ENCODE data around the gene CNTN4. TPM values are rescaled to one million over a fixed set of nuclear protein-coding genes. Genes with fewer than 3 reads are reported as not detected.

The CNTN4 gene
- total RNA-seq, 1 donor from 2014 or later, result 34.3 TPM

DNA sequence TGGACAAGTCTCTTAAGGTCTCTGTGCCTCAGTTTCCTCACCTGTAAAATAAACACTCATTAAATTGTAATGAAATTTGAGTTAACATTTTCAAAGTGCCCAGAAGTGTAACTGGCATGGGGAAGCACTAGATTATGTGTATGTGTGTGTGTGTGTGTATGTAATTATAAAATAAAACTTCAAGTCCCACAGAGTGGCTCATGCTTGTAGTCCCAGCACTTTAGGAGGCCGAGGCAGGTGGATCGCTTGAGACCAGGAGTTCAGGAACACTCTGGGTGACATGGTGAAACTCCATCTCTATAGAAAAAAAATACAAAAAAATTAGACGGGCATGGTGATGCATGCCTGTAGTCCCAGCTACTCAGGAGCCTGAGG, 608.2 kb downstream of the CNTN4 start:
- no peak for DNase-seq

DNA sequence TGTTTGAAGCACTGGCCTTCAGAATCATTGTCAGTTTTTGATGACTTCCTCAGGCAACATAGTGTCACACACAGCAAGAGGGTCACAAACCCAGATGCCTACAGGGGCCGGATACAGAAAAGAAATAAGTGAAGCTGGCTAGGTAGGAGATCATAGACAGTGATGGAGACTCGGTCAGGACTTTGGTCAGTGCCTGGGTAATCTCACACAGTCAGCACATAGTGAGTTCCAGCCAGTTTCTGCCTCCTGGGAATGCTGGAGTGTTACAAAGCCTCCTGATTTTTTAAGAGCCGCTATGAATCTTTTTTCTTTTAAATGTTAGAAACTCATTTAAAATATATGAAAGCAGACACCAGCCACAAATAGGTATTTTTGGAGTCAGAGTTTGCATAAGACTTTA, 612.4 kb downstream of the CNTN4 start:
- DNase-seq, result peak; percentile 15

DNA sequence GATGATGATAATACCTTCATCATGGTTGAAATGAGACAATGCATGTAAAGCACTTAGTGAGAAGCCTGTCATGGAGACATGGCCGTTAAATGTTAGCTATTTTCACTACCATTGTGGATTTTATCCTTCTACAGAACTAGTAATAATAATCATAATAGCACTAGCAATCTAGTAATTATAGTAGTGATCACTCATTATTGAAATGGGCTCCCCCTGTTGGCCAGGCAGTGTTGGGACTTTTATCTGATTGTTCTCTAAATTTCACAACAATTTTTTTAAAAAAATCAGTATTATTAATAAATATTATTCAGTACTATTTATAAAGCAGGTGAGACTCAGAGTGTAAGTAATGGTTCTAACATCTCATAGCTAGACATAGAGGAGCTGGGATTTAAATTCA, 615.3 kb downstream of the CNTN4 start:
- no peak for DNase-seq

DNA sequence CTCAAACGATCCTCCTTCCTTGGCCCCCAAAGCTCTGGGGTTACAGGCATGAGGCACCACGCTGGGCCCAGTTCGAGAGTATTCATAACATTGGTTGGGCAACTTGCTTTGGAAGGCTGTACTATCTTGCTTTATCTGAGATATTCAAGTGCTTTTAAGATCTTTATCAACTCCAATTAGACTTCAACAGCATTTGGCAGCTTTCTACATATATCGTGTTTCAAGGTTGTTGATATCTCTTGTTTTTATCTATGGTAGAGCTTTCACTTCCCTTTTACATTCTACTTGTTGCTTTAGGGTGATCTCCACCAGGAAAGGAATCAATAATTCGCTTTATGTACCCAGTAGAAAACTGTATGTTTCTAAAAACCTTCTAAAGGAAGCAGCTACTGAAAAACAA, 616.2 kb downstream of the CNTN4 start:
- no peak for DNase-seq

DNA sequence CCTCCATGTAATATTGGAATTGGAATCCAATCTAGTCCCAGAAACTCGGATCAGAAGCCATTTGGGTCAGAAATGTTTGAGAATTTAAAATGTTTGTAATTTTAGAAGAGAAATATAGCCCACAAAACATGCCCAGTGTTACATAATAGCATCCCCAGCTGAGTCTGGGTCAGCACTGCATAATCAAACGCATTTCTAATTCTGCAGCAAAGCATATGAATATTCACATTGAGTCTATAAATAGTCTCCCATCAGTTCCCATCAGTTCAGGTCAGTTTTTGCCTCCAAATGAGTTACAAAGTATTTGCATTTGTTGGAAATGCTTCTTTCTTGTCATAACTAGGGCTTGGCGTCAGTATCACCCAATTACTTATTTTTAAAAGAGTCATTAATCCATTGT, 628.4 kb downstream of the CNTN4 start:
- no peak for DNase-seq

DNA sequence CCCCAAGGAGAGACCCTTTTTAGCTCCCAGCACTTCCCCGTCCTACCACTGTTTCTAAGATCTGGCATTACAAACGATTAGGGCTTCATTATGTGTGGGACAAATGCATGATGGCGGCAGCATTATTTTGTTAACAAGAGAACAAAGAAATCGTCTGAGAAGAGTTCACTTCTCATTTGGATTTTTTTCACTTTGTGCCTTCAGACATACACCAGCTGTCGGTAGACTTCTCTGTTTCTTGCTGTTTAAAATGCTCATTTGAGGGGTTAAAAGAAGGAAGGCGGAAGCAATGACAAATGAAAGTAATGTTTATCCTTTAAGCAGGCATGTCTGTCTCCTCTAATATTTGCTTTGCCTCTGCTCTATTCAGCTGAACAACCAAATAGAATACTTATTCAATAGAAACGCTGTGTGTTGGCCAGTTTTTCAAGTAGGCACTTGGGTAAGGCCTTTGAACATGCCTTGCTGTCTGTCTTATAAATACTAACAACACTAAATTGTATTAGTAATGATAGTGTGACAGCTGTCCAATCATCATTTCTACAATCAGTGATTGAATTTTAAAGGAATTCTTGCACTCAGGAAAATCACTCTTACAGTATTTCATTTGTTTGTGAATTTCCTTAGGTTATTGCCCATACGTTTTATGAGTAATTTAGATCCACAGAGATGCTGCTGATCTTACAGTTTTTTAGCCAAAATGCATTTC, 629.1 kb downstream of the CNTN4 start:
- DNase-seq, result peak; percentile 11

DNA sequence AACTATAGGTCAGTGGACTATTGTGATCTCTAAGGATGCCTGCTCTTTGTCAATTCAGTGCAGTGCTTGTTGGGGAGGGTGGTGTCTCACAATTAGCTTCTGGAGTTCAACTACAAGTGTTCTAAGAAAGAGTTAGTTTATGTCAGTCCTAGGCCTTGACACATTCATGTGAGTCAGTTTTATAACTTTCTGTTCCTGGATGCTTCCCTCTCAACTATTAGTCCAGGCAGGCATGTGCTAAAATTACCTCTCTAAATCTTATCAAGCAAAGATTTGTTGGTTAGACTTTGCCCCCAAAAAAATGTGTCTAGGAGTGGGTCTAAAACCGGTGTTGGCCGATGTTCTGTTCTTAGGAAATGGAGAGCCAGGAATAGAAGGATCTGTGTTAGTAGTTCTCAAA, 633.2 kb downstream of the CNTN4 start:
- no peak for DNase-seq

DNA sequence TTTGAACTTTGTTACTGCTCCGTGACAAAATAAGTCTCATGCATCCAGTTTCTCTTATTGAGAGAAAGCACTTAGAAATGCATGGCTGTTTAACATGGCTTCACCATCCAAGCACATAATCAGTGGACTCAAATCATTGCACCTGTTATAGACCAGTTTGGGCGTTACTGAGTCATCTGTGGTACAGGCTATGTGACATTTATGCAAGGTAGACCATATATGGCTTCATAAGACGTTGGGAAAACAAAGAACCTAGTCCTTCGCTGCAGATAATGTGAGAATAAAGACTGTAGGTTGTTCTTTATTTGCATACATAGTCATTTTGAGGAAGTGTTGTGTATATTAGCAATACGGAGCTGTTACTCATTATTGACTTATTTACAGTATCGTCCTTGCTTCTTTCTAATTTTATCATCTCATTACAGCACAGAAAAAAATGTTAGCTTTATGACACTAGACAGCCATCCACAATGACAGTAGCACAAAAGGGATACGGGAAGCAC, 636.8 kb downstream of the CNTN4 start:
- DNase-seq, result no peak

DNA sequence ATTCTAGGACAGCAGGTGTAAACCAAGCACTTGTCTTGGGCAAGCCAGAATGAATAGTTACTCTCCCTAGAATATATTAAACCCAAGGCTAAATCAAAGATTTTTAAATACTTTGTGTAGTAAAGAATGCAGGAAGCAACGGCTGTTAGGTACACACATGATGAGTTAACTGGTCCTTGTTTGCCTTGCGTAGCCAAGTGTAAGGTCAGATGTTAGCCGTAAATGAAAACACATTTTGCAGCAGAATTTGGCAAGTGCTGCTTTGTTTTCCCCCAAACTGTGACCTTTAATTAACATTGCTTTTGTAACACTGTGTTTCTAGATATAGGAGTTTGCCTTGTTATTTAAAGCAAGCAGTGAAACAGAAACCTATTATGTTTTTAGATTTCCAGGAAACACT, 642.9 kb downstream of the CNTN4 start:
- DNase-seq, result peak; percentile 30

DNA sequence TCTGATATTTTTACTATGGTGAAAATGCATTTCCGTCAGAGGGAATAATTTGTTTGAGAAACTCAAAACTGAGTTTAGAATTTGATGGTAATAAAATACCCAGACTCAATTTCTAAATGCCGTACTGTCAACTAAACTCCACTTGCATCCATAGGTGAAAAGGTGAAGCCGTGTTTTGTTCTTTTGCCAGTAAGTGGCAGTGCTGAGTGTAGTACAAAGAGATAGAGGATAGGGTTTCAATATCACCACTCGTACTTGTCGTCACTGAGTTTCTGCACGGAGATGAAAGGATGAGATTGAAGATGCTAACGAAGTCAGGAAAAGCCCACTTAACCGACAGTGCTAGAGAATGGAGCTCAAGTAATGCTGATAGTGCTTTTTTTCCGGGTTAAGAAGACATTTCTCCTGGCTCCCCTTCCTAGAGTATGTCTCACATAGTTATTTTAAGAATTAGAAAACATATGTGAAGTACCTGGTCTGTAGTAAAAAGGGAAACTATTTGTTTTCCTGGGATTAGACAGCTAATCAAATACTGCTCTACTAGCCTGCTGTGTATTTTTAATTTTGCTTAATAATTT, 666.4 kb downstream of the CNTN4 start:
- no peak for DNase-seq

DNA sequence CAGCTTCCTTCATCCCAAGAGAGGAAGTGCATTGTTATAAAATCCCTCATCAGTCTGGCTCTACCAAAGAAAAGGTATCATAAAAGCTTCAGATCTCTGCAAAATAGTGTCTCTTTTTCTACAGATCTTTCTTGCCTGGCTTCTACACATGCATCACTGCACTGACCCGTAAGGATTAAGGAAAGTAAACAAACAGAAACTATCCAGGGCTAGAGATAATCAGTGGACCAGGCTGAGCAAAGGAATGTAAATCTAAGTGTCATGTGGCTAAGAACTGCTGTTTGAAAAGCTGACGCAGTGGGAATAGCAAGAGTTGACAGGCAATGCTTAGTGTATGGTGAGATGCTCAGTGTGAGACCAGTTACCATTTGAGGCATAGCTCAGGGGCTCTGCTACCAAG, 671.8 kb downstream of the CNTN4 start:
- peak; percentile 1 for DNase-seq

DNA sequence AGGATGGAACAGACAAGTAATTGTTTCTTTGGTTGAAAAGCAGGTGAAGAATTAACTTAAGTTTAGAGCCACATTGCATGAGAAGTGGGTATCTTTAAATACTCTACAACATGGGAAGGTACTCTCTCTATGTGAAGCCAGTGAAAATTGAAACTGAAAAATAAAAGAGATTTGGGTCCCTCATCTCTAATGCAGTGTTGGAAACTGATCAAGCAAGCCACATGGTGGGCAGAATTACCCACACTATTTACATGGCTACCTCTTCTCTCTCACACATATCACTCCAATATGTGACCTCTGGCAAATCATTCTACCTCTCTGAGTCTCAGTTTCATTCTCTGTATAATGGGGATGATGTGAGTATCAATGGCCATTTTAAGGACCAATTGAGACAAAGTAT, 672.5 kb downstream of the CNTN4 start:
- no peak for DNase-seq

DNA sequence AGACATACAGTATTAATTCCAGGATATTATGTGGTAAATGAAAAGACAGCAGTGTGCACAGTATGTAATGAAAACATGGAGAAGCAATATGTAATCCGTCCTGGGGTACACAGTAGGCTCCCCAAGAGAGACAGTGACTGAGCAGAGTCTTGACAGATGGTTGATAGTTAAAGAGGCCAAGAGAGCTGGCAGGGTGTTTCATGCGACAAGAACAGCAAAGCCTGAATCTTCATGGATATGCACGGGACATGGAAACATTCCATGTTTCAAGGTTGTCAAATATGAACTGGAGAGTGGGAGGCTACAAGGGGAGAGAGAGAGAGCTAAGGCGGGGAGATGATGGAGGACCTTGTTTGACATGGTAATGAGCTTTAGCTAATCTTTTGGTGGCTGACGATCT, 673.1 kb downstream of the CNTN4 start:
- no peak for DNase-seq

DNA sequence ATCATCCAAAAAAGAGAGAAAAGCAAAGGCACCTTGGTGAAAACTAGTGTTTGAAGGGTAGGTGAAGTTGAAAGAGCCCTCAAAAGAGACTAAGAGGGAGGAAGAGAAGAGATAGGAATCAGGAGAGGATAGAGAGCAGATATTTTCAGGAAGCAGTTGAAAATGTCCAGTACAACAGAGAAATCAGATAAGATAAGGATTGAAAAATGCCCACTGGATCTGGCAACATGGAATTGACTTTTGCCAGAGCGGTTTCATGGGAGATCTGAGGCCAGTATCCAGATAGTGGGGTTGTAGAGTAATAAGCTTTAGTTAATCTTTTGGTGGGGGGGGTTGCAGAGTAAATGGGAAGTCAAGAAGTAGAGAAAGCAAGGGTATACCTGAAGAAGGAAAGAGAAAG, 674.1 kb downstream of the CNTN4 start:
- no peak for DNase-seq

DNA sequence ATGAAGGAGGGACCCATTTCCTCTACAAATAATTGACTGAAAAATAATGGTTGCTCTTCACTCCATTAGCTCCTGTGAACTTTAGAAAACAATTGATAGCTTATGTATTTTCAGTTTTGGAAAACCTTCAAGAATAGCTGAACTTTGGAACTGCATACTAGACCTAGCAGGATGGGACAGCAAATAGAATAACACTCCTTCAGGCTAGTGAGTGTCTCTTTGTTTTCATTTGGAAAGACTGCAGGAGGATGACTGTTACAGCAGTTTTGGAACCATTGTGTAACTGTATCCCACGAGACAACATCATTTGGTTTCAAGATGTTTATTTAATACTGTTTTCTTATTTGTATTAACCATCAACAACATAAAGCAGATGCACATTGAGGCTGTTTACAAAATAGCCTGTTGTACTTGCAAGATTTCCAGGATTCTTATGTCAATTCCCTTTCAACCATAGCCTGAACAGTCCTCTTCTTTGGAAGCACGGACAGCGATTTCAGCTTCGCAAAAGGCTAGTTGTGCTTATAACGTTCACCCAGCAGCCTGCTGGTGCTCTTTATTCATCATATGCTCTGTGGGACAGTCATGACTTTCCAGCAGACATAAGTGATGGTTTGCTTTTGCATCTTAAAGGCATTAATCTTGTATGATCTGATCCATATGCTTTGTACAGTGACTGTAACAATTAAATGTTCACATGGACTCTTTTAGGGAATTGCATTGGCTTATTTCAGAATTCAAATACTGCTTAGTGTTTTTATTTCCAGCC, 676.0 kb downstream of the CNTN4 start:
- DNase-seq, result peak; percentile 47

DNA sequence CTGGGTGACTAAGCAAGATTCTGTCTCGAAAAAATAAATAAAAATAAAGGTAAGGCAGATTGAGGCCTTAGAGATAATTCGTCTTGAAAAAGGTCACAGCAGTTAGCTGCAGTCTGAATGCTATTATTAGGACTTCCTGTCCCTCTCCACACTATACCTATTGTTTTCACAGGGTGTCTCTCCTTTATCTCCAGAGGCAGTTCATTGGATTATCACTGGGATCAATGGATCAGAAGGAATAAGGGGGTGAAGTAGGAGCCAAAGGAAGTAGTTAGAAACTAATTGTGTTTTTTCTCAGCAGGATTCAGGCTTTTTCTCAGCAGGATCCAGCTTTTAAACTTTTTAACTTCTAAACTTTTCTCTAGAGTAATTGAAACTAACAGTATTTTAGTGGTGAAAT, 684.6 kb downstream of the CNTN4 start:
- DNase-seq, result no peak

DNA sequence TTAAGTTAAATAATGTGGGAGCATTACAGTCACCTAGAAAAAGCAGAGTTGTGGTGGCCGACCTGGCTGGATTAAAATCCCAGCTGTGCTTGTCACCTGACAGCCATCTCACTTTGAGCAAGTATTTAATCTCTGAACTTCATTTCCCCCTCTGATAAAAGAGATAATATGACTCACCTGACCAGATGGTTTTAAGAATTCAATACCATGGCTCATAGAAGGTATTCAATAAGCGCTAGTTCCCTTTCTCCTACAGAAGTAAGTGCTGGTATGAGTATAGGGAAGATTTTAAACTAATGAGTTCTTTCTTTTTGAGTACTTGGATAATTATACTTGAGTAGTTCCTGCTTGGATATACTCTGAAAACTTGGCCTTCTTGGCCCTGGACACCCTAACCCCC, 686.0 kb downstream of the CNTN4 start:
- no peak for DNase-seq

DNA sequence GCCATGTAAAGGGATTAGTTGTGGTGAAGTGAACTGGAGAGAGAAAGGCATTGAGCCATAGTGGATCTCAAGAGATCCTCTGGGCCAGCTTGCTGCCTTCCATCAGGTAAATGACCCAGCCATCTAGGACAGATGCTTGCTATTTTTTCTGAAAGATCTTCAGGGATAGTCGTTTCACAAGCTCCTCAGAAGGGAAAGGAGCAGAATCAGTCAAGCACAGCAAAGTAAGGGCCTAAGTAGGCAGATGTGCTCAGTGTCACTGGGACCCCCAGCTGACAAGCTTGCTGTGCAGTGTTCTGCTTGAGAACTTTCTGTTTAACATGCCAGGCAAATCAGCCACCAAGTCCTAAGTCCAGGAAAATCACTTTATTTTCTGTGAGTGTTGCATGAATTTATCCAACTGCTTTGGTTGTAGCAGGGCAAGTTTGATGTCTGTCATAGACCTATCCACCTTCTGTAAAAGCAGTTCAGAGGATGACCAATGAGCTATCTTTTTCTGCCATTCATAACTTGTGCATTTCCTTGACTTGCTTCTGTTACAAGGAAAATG, 691.7 kb downstream of the CNTN4 start:
- no peak for DNase-seq

DNA sequence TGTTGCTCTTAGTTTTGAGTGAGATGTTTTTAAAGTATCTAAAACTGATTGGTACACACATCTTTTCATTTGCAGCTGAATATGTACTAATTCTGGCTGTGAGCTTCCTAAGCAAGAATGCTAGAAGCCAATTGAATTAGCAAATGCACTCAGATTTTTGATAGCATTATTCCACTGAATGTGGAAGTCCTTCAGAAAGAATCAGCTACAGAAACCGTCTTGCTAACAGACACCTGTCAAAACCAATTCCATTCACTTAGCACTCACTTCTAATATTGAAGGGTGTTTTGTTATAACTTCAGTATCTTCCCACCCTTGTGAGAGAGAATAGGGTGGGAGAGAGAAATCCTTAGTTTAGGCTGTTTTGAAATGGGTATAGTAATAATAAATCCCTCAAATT, 693.8 kb downstream of the CNTN4 start:
- no peak for DNase-seq

DNA sequence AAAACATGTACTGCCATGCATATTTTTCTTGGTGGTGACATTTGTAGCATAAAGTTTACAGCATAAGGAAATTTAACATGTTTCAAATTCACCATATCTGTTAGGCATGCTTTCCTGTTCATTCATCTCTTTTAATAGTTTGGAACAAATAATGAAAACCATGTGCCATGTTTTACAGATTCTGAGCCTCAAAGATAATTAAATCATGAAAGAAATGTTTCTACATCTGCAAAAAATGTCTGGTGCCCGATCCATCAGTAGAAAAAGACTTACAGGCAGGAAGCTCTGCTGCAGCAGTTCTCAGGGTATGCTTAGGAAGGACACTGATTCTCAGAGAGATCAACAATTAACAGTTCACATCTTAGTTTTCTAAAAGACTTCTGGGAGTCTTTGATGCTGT, 695.3 kb downstream of the CNTN4 start:
- DNase-seq, result no peak

DNA sequence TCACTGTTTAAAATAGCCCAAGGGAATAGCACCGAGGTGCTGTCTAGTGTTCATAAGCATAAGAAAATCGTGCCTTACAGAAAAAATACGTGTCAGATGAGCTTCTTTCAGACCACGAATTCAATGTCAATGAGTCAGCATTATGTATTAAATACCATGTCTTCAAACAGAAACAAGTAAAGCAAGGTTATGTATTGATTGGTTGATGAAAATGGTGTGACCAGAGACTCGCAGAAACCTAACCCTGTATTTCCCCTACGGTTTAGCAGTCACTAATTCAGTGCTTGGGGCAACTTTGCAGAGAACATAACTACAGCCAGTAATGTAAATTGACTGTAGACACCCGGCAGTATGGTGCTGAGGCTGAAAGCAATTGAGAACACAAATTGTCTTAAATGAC, 703.8 kb downstream of the CNTN4 start:
- DNase-seq, result no peak

DNA sequence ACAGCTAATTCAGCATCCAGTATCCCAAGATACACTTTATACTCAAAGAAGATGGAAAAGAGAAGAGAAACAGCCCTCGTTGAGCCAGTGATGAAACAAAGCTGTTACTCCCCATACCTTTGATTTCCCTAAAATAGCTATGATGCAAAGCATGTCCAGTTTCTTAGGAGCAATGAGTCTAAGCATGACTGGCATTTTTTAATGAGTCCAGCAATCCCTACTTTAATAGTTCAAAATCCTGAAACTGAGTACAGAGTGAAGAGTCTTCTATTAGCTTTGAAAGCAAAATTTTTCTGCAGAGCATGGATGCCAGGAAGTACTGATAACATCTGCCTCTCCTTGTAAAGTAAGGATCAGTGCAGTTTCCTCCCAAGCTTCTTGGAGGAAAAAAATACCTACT, 708.8 kb downstream of the CNTN4 start:
- no peak for DNase-seq

DNA sequence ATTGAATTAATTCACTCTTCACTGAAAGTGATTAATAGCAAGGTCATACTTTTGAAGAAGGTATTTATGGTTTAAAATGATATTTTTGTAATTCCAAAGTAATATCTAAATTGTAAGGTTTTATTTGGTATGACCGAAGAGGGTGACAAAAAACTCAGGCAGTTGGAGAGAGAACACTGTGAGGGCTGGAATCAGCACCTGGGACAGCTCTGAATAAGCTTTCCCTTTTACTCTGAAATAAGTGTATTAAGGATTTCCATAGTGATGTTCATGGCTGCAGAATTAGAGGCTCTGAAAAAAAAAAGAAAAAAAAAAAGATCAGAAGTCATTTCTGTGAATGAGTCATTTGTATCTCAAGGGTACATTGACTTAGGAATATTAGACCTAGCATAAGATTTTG, 712.1 kb downstream of the CNTN4 start:
- DNase-seq, result peak; percentile 27
